GM18519 (cell line): ENCODE data around the gene GP1BB.
"Not testable (repeated sequence)": the region's sequence is repeated elsewhere in the genome, so short reads cannot be mapped to it uniquely, and the experiment has no call there.

Source experiments
- ATAC-seq: cut with Tn5 transposase; IDR thresholded peaks from one replicate; pipeline ENCODE4 v1.9.1; 2021; ENCODE audit warnings: mild to moderate bottlenecking, moderate library complexity; ENCODE audit not compliant: unreplicated experiment, low FRiP score

GP1BB gene

DNA sequence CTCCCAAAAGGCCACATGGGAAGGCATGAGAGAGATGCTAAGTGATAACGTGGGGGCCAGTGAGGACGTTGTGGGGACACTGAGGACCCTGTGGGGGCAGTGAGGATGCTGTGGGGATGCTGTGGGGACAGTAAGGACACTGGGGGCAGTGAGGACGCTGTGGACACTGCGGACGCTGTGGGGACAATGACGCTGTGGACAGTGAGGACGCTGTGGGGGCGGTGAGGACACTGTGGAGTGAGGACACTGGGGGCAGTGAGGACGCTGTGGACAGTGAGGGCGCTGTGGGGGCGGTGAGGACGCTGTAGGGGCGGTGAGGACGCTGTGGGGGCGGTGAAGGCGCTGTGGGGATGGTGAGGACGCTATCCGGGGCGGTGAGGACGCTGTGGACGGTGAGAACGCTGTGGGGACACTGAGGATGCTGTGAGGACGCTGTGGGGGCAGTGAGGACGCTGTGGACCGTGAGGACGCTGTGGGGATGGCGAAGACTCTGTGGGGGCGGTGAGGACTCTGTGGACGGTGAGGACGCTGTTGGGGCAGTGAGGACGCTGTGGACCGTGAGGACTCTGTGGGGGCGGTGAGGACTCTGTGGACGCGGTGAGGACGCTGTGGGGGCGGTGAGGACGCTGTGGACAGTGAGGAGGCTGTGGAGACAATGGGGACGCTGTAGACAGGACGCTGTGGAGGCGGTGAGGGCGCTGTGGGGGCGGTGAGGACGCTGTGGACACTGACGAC is 1.8 kb downstream of the GP1BB start:
- ATAC-seq, result no peak

DNA sequence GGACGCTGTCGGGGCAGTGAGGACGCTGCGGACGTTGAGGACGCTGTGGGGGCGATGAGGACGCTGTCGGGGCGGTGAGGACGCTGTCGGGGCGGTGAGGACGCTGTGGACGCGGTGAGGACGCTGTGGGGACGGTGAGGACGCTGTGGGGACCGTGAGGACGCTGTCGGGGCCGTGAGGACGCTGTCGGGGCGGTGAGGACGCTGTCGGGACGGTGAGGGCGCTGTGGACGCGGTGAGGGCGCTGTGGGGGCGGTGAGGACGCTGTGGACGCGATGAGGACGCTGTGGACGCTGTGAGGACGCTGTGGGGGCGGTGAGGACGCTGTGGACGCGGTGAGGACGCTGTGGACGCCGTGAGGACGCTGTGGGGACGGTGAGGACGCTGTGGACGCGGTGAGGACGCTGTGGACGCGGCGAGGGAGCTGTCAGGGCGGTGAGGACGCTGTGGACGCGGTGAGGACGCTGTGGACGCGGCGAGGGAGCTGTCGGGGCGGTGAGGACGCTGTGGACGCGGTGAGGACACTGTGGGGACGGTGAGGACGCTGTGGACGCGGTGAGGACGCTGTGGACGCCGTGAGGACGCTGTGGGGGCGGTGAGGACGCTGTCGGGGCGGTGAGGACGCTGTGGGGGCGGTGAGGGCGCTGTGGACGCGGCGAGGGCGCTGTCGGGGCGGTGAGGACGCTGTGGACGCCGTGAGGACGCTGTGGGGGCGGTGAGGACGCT is 2.9 kb downstream of the GP1BB start:
- not testable (repeated sequence) for ATAC-seq

DNA sequence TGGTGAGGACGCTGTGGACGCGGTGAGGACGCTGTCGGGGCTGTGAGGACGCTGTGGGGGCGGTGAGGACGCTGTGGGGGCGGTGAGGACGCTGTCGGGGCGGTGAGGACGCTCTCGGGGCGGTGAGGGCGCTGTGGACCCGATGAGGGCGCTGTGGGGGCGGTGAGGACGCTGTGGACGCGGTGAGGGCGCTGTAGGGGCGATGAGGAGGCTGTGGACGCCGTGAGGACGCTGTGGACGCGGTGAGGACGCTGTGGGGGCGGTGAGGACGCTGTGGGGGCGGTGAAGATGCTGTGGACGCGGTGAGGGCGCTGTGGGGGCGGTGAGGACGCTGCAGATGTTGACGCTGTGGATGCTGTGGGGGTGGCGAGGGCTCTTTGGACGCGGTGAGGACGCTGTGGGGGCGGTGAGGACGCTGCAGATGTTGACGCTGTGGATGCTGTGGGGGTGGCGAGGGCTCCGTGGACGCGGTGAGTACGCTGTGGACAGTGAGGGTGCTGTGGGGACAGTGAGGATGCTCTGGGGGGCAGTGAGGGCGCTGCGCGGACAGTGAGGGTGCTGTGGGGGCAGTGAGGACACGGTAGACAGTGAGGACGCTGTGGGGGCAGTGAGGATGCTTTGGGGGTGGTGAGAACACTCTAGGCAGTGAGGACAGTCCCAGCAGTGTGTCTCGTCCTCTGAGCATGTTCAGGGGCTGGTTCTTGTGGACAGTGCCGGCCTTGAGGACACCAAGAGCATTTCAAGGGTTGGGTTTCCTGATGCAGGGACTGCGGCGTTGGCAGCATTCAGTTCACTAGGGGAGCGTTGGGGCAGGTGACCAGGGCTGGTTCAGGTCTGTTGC is 4.2 kb downstream of the GP1BB start:
- no peak for ATAC-seq

DNA sequence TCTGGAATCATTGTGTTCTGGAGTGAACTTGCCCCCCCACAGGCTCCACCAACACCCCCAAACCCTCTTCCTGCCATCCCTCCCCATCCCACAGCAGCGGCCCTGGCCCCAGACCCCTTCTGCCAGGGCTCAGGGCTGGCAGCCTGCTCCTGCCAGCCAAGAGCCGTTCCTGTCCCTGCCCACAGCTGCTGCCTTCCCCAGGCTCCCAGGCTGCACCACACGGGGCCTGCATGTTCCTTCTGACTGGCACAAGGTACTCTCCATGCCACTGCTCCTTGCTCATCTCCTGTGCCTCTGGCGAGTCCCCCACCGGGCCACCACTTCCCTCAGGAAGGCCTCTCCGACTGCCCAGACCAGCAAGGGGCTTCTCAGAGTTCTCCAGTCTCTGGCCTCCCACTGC is 4.9 kb downstream of the GP1BB start:
- no peak for ATAC-seq

DNA sequence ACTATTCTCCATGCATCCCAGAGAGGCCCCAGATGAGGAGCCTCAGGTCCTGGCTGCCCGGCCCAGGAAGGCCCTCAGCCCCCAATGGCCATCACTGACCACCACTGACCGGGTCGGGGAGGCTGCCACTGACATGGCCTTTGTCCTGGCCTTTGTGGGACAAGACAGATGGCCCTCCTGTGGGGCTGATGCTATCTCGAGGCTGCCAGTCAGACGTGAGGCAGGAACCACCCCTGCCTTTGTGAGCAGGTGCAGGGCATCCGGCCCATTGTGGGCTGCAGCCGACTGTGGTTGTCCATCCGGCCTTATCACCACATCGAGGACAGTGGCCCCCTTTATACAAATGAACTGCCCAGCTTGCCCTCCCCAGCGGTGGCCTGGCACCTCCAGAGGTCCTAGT is 5.5 kb downstream of the GP1BB start:
- no peak for ATAC-seq

DNA sequence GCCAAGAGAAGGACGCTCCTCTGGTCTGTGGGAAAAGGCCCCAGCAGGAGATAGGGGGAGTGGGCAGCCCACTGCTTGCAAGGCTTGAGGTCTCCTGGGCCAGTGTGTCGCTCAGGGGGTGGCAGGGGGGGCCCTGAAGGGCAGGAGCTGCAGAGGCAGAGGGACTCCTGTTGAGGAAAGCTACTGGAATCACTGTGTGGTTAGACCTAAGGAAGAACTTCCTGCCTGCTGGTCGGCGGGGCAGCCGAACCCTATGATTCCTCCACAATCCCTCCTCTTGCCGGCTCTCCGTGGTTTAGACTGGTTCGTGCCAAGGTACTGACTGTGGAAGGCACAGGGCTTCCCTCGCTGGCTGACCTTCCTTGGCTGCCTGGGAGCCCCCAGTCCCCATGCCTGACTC is 6.2 kb downstream of the GP1BB start:
- no peak for ATAC-seq

DNA sequence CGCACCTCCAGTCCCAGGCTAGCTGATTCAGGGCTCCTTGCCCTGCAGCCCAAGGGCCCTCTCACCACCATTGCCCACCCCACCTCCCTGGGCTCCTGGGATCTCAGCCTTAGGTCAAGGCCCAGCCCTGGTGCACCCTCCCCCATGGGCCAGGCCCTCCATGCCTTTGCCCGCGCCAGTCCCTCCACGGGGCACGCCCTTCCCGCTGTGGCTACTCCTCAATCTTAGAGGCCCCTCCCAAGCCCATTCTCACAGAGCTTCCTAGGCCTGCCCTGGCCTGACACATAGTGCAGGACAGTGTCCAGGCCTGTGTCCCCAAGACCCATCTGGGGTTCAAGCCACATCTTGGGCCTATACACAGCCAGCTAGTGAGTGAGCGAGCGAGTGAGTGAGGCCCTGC is 6.9 kb downstream of the GP1BB start:
- ATAC-seq, result no peak

DNA sequence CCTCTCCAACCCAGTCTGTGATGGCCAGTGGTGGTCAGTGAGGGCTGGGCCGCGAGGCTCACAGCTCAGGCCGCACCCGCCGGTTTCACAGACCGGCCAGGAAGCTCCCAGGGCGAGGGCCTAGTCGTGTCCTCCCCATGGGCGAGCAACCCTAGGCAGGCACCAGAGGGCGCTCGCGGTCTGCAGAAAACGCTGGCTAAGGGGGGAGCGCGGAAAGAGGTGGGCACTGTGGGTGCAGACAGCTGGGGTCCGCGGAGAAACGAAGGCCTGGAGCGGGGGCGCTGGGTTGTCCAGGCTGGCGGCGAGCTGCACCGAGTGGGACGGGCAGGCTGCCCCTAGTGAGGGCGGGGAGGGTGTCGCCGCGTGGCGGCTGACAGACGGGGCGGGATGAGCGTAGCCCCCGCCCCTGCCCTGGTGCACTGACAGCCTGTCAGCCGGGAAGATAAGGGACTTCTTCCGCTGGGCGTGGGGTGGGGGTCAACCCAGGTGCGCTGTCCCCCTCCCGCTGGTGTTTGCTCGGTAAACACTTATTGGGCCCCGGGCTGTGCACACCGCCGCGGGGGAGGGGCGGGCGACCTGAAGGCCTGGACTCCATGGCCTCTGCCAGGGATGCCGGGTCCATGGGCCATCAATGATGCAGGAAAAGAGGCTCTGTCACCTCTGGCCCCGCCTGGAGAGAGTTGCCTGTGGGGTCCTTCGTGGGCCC is 7.5 kb downstream of the GP1BB start:
- ATAC-seq, result no peak

DNA sequence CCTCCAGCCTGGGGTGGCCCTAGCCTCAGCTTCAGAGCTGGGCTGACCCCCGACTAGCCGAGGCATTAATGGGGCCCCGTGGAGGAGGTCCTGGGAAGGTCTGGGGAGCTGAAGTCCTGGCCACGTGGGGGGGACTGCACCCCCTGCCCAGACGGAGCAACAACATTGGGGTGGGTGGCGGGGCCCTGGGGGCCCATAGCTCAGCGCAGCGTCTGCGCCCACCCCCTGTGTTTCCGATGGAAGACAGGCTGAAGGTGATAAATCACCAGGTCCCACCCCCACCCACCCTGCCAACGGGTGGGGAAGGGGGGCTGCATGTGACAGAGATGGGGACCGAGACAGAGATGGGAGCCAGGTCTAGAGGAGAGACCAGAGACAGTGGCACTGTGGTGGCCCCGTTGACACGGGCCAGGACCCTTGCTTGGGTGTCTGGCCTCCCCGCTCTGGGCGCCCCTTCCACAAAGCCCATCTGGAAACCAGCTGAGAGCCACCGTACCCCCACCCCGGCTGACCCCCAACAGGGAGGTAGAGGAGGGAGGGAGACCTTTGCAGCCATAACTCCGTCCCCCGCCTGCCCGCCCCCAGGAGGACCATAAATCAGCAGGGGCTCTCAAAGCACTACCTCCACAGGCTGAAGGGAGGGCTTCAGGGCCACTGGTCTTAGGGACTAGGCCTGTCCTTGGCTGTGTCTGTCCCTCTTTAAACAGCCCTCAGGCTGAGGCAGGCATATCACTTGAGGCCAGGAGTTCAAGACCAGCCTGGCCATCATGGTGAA is 8.2 kb downstream of the GP1BB start:
- no peak for ATAC-seq

DNA sequence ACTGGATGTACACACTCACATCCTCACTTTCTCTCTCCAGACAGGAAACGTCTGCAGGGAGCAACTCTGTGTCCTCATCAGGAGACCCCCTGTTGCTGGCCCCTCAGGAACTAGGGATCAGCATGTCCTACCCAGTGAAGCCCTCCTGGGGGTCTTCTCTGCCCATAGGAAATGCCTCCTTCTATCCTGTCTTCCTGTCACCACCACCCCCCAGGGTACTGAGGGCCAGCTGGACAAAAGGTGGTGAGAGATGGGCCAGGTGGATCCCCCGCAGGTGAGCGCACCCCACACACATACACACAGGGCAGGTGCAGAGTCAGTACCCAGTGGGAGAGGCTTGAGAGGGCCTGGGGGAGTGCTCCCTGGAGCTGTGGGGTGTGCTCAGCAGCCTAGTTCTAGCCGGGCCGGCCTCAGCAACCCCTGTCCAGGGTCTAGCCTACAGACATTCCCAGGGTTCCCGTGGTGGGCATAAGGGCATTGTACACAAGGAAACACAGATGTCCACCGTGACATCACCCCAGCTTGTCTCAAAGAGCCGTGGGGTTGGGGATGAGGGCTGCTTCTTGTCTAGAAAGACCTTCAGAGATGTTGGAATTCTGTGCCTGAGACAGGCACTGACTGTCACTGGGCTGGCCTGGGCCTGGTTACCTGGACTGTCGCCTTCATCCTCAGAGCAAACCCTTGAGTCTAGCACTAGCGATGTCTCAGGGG is 9.2 kb downstream of the GP1BB start:
- ATAC-seq, result no peak

DNA sequence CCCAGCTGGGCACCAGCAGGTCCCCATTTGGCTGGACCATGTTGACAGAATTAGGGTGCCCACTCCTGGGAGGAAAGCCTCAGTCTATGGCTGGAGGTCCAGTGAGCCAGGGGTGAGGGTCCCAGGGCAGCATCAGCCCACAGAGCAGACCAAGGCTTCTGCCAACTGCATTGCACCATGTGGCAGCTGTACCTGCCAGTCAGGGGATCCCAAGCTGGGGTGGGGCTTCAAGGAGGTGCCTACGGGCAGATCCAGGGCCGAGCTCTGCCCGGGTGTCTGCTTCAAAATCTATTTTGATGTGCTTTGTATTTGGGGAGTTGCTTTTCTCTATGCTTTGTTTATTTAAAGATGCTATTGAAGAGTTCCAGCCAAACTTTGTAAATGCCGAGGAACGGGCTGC is 10.4 kb downstream of the GP1BB start:
- no peak for ATAC-seq

DNA sequence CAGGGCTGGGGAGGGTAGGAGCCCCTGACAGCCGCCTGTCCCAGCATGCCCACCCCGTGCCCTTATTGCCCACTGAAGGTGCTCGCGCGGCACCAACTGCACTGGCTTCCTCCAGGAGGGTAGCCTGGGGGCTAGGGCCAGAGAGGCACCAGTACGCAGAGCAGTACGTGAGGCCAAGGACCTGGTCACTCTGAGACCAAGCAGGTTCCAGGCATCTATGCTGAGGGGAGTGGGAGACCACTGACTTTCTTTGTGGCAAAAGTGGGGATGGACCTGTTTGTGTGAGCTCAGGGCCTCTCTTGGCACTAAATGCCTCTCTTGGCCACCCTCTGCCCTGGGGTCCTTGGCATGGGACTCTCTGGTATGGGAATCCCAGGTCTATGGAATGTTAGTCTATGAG is 10.8 kb downstream of the GP1BB start:
- no peak for ATAC-seq

DNA sequence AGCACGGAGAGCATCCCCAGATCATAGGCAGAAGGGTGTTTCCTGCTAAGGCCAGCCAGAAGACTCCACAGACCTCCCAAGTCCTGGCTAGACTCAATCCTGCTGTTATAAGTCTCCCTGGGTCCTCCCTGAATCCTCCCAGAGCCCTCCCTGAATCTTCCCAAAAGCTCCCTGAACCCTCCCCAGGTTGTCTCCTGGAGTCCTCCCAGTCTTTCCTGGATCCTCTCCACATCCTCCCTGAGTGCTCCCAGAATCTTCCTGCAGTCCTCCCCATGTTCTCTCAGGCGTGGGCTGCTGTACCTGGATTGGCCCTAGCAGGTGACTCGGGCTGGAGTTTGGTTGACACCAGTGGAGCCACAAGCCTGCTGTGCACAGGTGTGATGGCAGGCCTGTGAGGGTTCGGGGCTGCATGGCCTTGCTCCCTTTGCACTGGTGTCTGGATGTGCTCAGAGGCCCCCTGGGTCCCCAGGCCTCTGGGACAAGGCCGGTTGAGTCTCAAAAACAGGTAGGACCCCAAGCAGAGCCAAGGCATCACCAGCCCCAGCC is 11.6 kb downstream of the GP1BB start:
- no peak for ATAC-seq

DNA sequence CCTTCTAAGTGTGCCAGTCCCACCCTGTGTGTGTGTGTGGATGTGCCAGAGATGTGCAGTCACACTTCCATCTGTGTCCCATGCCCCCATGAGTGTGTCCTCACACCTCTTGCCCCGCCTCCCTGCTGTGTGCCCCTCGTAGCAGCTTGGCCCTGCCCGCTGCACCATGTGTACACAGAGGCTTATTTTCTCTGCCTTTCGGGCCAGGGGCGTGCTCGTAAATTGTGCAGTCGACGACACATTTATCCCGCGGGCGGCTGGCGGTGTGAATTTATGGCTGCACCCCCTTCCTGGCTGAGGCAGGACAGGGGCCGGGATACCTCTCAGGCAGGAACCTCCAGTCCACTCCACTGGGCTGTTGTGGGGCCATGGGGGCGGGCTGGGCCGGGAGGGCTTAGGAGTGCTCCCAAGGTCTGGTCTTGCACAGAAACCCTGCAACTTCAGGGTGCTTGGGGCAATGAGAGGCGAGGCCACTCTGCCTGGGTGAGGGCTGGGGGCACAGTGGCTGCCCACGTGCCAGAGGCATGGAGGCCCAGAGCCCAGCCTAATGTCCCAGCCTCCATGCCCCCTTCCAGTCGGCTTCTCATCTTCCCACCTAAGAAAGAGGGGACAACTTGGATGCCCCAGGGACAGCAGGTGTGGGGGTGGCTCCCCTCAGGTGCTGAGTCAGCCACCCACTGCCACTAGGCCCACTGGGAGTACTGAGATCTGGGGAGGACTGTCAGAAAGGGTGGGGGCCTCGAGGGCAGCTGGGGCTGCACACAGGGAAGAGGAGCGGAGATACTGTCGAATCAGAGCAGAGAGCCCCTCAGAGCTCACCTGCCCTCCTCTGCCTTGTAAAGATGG is 12.5 kb downstream of the GP1BB start:
- no peak for ATAC-seq

DNA sequence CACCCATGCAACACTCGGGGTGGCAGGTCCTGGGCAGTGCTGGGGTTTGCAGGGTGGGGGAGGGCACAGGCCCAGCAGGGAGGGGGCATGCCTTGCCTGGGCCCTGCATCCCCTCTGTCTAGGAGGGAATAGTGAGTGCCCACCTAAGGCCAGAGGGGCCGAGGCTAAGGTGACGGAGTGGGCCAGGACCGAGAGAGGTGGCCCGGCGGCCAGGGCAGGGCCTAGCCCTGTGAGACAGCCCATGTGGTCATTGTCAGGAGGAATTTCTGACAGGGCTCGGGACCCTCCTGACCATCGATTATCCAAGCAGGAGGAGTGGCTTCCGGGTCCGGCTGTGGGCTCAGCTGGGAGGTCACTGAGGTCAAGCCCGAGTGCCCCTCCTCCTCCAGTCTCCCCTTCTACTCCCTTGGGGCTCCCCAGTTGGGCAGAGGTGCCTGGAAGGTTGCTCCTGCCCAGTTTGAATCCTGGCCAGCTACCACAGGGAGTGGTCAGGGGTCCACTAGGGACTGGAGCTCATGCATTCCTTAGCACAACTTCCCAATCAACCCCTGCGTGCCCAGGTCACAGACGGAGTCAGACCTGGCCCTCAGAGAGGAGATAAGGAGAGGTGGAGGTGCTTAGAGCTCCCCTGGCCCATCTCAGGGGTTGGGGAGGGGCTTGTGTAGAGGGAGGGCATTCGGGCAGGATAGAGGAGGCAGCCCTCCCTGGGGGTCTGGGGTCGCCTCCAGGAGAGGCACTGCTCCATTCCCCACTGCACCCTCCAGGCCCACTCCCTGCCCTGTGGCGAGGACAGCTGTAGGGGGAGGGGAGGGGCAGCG is 14.7 kb downstream of the GP1BB start:
- no peak for ATAC-seq

DNA sequence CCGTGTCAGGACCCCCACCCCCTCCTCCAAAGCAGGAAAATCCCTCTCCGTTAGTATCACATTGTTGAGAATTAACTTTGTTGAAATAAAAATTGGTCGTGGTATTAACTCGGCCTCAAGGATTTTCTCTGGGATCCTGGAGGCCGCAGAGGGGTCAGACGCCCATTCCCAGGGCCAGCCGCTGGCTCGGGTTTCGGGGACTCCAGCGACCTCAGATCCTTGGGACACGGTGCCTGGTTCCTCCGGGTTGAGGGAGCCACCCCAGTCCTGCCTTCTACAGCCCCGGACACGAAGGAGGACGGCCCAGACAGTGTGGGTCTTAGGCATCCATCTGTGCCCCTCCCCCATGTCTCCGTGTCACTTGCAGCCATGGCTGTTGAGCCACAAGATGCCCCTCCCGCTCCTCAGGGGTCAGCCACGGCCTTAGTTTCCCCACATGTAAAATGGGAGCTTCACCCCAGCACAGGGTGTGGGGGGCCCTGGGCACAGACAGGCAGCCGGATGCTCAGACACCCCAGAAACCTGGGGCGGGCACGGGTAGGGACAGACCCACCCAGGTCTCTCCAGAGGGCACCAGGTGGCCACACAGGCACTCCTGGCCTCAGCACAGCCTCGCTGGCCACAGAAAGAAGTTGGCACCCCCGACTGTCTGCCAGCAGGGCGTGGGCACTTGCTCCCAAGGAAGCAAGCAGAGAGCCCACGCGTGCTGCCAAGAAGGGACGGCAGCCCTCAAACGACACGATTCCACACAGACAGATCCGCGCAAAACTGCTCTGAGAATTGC is 15.5 kb downstream of the GP1BB start:
- ATAC-seq, result no peak

DNA sequence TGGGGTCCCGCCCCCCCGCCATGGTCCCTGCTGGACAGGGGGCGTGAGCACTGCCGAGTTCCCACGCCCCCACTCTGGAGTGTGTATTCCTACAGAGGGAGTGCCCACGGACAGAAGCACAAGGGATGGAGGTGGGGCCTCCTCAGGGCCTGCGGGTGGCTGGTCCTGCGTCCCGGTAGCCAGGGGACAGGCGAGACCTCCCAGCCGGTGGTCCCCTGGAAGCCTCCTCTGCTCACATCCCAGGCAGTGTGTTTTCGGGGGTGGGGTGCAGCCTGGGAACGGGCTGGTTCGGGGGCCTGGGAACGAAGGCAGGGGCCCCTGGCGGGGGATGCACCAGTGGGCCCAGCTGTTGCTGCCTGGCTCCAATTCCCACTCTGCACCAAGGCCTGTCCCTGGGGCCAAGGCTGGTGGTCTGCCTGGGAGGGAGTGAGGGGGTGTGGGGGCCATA is 16.1 kb downstream of the GP1BB start:
- no peak for ATAC-seq
